ENCODE results near the gene SULF2.

SULF2 gene

DNA sequence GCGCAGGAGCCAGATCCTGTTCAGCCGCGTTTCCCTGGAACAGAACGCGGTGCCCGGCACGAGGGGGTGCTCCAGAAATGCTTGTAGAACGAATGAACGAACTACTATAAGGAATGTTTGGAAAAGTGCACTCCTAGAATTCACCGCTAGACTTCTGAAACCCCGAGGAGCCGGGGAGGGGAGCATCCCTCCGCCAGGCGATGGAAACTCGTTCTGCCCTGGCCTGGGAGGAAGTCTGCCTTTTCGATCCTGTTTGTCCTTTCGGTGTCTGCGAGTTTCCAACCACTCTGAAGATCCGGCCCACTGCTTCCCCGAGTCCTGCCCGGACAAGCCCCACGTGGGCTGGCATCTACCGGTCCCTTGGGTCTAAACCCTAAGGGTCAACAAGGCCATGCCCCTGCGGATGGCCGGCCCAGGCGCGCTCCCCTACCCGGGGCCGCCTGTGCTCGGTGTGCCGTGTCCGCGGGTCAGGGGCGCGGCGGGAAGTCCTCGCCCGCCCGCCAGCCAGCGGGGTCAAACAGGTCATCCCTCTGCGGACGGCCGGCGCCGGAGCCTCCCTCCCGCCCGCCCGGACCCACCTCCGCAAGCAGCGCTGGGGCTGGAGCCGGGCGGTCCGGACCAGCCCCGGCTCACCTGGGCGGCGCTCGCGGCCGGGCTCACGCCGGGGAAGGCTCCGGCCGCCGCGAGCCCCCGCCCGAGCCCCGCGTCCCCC is 526 bp downstream of the SULF2 start:
- DNase-seq (ENCODE audit: low read depth, low spot score): no peak

DNA sequence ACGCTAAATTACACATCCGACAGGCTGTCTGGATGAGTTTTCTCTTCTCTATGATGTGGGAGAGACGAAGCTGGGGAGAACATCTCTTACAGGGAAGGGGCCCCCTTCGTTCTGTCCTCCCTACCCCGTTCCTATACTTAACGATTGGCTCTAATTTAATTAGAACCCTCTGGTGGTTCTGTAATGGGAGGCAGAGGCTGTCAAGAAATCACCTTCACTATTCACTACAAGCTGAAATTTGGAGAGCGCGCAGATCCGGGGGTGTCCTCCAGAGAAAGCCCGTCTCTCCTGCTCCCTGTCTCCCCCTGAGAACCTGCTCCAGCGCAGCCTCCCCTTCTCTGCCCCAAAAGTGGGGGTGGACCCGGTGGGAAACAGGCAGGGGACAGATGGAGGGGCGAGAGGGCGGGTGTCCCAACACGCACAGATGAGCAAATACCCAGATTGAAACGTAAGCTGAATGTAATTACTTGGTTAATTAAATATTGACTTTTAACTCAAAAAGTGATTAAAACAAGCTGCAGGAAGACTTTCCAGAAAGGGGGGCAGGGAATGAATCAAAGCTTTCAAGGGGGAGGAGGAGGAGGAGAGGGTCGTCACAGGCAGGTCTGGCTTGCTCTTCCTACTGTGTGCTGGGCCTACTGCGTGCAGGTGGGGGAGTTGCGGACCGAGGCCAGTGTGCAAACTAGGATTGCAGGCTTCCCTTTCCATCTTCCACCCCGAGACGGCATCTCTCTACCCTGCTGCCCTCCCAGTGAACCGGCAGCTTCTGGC is 1.3 kb downstream of the SULF2 start:
- no peak for DNase-seq (ENCODE audit: low read depth, low spot score)

DNA sequence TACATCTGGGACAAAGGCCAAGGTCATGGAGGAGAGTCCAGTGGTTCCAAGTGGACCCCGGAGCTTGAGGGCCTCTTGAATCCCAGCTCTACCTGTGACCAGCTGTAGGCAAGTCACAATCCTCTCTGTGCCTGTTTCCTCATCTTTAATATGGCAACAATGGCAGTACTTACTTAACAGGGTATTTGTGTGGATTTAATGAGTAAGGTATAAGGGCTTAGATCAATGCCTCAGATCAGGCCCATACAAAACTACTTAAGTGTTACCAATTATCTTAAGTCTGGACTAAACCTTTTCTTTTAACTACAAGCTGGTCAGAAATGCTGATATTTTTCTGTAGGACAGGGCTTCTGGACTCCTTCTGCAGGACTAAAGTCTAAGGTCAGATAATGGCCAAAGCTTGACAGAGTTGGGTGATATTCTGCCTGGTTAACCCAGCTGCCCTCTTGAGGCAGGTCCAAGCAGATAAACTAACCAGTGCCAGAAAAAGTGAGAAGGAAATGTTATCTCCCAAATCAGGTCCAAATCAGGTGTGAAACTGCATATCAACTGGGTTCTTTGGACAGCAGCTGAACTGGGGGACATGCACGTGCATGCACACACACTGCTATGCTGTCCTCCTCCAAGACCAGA is 2.2 kb downstream of the SULF2 start:
- DNase-seq (ENCODE audit: low read depth, low spot score): no peak

DNA sequence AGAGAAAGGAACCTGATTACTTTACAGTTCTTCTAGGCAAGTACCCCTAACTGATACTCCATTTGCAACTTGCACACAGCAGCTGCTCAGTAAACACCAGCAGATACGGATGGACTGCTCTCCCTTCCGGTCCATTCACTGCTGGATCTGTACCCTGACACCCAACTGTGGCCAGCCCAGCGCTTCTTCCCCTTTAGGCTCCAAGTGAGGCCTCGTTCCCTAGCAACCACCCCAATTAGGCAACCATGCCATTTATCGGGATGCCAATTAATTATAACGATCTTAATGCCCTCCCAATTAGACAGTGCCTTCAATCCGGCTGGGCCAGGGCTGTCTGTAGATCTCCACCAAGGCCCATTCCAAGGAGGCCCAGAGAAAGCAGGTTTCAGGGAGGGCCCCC is 3.2 kb downstream of the SULF2 start:
- no peak for DNase-seq (ENCODE audit: low read depth, low spot score)

DNA sequence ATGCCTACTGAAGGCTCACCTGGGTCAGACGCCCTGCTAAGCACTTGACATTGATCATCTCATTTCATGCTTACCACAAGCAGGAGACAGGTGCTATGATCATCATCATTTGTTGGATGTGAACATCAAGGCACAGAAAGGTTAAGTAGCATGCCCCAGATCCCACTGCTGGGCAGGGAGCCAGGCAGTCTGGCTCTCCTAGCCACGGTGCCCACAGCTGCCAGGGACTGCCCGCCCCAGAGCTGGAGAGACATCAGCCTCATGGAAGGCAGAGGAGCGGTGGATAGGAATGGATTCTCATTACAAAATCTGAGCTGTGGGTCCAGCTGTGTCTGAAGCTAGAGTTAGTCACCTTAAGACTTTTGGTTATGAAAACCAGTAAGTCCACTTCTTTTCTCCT is 3.6 kb downstream of the SULF2 start:
- no peak for DNase-seq (ENCODE audit: low read depth, low spot score)

DNA sequence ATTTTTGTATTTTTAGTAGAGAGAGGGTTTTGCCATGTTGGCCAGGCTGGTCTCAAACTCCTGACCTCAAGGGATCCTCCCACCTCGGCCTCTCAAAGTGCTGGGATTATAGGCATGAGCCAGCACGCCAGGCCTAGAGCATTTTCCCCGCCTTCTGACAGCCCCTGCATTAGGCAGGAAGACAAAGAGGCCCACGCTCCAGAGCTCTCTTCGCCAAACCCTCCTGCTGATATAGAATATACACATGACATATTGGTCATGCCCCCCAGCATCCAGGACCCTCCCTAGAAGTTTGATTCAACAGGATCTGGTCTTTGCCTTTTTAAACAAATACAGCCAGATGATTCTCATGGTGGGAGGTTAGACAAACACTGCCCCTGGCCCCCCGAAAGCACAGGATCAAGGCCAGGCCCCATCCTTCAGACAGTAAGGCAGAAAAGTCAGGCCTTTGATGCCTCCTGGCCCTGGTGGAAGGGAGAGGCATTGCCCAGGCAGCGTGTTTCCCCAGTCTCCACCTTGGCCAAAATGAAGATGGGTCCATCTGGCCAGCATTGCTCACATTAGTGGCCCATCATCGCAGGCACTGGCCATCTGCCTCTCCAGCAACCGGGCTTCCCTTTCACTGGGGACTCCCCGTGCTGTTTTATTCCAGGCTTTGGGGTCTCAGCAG is 4.4 kb downstream of the SULF2 start:
- no peak for DNase-seq (ENCODE audit: low read depth, low spot score)

DNA sequence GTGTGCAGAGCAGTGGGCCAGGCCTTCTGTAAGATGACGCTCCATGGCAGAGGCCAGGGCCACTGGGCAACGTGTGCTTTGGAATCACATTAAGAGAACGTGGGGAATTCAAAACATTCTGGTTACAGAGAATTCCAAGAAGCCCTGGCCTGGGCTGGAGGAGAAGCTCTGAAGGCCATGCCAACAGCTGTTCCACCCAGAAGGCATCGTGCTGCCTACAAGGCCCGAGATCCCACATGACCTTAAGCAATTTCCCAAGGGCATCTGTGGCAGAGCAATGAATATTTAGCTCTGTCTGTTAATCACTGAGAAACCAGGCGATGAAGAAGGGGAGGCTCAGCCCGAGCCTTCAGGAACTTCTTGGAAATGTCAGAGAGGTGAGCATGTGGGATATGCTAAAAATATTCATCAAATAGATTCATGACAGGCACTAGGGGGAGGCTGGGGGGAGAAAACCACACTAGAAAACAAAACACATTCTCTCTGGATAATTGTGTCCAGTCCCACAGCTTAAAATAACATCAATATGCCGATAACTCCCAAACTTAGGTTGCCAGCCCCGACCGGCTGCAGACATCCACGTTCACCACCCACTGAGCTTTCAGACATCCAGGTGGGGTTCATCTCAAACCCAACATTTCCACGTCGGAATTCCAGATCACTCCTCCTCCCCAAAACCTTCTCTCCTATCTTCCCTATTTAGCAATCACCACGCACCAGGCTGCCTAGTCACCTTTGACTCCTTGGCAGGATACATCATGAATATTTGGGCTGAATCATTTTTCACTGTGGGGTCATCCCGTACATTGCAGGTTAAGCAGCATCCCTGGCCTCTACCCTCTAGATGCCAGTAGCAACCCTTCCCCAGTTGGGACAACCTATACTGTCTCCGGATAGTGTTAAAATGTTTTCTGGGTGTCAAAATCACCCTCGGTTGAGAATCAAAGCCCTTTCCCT is 6.6 kb downstream of the SULF2 start:
- DNase-seq (ENCODE audit: low read depth, low spot score): no peak

DNA sequence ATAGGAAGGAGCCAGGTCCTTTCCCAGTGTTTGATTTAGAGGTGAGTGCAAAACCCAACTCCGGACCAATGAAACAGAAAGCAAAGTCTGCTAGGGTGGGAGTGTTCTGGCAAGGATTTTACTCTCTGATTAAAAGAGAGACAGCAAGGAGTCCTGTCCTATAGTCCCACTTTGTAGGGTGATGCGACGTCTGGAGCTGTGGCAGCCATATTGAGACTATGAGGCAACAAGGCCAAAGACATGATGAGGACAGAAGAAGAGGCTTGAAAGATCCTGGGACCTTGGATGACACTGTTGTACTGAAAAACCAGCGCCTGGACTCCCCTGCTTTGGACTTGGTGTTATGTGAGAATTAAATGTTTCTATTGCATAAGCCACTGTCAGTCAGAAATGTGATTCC is 8.1 kb downstream of the SULF2 start:
- no peak for DNase-seq (ENCODE audit: low read depth, low spot score)

DNA sequence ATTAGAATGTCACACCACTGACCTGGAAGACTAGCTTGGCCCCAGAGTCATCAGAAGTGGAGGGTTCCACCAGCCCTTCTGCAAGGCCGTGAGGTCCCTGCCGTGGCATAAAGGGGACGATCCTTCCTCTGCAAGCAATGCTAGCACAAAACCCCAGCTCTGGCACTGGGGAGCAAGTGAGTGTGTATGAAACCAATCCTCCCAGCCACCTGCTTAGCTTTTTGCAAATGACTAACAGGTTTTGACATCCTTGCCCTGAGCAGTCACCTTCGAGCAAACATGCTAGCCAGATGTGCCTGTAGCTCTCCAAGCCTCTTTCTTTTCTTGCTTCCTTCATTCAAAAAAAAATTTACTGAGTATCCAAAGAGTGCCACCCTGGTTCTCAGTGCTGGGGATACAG is 8.6 kb downstream of the SULF2 start:
- DNase-seq (ENCODE audit: low read depth, low spot score): no peak

DNA sequence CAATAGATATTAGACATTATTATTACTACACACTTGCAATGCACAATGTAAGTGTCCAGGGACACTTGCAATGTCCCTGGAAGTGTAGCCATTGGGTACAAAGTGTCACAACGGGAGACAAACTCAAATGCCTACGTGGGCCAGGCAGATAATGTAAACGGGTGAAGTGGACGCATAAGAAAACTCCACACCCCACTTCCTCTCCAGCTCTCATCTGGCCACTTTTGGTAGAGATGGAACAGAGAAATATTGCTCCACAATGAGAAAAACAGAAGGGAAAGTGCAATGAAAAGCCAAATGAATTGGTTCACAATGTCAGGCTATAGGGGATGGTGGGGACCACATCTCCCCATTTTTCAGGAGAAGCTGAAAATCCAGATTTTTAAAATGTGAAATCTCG is 9.4 kb downstream of the SULF2 start:
- DNase-seq (ENCODE audit: low read depth, low spot score): no peak

DNA sequence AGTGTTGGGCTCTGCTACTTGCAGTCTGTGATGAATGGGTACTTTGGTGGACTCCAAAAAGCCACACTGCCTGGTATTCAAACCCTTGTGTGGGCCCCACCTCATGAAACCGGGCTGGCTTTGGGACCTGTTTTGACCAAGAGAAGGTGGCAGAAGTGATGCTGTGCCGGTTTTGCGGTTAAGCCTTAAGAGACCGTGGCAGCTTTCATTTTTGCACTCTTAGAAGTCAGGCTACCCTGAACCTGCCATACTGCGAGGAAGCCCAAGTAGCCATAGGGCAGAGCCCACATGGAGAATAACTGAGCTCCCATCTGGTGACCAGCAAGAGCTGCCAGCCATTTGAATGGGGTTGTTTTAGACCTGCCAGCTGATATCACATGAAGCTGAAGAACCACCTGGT is 10.2 kb downstream of the SULF2 start:
- DNase-seq (ENCODE audit: low read depth, low spot score): no peak

DNA sequence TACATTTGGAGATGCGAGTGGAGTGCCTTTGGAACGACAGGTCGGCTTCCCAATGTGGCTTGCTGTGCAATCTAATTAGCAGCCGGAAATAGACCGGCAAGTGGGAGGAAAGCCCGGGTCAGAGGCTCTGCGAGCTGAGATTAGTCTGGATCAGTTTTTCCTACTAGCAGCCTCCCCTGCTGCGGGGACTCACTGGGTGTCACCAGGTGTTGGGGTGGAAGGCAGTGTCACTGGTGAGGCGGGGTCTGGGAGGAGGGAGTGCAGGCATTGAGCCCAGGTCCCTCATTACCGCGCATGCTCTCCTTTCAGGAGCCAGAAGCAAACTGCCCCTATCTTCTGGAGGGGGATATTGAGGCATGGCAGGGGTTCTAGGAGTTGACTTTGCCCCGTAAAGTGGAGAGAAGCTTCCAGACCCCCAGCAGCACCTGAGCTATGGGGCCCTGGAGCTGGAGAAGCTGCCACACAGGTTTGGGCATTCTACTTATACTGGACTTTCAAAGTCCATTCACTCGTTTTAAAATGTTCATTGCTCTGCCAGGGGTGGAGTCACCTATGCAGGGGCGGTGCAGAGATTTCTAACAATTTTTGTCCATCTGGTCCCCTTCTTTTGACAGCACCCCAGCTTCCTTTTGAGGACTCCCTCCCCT is 11.0 kb downstream of the SULF2 start:
- no peak for DNase-seq (ENCODE audit: low read depth, low spot score)

DNA sequence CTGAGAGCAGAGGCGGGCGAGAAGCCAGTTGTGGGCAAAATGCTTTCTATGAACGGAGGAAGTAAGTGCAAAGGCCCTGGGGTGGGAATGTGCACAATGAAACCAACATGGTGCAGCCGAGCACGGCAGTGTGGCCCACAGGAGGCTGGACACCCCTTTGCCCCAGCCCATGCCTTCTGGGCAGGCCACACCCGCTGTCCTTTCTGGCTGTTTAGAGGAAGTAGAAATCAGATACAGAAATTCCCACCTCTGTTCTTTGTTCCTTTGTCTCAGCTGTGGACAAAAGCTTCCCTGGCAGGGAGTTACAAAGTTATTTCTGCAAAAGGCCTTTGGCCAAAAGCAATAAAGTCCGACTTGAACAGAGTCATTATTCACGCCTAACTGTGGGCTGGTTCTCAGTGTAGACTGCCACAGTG is 11.9 kb downstream of the SULF2 start:
- DNase-seq (ENCODE audit: low read depth, low spot score): no peak

DNA sequence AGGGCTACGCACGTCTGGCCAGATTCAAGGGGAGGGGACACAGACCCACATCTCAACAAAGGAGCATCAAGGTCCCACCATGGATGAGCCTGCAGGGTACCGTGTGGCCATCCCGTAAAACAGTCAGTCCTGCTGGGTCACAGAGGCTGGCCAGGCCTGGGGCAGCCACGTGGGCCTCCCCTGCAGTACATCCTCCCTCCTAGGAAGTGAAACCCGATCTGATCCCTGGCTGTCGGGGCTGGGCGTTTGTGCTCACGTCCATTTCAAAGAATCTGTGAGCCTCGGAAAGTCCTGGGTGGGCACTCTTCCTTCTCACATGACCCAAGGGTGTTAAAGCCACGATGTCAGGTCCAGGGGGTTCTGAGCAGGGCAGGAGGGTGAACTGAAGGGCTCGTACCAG is 14.3 kb downstream of the SULF2 start:
- DNase-seq (ENCODE audit: low read depth, low spot score): no peak

DNA sequence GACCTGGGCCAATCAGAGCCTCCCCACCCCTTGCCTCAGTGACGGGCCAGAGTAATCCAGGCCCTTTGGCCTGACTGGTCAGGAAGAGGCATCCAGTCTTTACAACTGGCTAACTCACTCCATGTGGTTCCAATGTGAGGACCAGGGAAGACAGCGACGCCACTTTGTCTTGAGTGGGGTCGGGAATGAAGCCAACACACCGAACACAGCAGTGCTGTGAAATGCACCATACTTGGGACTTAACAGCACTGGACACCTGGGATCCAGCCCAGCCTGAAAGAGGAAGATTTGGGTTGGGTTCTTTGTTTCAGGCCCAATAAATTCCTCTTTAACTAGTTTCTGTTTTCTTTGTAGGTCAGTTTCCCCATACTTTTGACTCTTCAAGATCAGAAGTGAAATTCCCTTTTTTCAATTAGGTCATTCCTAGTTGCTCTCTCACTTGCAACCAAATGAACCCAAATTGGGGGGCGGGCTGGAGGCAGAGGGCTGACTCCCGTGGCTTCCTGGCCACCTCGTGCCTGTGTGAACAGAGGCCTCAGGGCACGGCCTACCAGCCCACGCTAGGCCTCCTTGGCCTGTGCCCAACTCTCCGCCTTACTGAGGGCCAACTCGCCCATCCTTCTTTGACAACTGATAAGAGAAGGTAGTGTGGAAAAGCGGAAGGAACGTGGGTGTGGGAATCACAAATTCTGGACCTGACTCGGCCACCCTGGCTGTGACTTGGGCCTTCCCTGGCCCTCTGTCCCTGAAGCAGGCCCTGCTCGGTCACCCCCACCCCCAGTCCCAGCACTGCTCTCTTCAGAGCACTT is 17.1 kb downstream of the SULF2 start:
- DNase-seq (ENCODE audit: low read depth, low spot score): no peak

DNA sequence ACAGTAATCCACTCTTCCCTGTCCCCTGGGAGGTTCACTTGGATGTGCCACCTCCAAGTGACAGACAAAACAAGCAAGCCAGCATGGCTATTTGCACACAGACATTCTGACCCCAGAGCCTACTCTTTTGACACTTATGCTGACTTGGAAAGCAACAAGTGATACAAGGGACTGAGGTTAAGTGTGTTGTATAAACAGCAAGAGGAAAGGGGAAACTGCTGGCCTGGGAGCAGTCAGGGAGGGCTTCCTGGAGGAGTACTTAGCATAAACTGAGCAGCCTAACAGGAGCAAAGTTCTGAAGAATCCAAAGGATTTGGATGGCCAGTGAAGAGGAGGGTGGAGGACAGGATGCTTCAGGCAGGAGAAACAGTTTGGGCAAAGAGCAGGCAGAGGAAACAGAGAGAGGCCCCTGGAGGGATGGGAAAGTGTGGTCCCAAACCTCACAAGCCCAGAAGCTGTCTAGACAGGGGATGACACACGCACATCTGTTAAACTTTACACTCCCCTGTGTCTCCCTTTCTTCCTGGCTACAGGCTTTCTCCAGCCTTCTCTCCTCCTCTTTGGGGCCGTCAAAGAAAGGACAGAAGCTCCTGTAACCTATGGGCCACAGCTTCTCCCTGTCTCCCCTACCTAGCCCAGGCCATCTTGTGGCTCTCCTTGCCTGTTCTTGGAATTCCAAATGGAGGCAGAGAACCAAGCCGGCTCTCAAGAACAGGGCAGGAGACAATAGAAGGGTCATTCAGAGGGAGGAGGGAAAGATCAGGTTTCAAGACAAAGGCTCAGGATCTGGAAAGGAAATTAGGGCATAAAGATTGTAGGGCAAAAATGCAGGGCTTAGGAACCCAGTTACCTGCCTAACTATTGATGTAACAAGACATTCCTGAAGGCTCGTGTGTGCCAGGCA is 19.3 kb downstream of the SULF2 start:
- DNase-seq (ENCODE audit: low read depth, low spot score): no peak

DNA sequence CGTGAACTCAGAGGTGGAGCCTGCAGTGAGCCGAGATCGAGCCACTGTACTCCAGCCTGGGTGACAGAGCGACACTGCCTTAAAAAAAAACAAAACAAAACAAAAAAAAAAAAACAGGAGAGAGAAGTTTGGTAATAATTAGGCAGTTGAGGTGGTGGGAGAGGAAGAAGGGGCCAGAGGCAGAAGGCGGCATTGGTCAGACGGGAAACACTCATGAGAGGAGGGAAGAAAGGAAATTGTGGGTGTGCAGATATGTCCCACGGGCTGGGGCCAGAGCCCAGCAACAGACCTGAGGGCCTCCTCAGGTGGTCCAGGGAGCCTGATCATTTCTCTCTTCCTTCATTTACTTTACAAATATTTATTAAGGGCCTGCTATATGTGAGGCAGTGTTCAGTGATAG is 20.0 kb downstream of the SULF2 start:
- no peak for DNase-seq (ENCODE audit: low read depth, low spot score)

DNA sequence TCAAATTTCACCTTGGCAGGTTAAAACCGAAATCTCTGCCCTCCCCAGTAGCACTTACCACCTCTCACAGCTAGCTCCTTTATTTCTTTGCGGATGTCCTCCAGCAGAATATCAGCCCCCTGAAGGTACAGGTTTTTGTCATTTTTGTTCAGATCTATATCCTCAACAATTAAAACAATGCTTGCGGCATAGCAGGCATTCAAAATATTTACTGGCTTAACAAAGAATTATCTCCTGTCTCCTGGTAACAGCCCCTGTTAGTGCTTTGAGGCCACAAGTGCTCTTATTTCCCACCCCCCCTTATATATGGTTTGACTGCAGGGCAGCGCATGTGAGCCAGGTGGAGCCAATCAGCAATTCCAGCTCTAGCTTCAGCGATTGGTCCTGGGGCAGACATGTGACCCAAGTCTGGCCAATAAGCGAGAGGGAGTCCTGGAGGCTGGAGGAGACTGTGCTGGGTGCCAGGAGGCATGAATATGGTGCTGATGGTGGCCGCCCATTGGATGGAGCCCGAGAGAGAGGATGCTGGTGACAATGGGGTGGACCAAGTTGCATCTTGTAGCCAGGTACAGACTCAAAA is 21.0 kb downstream of the SULF2 start:
- DNase-seq (ENCODE audit: low read depth, low spot score): no peak
